ENCODE measurements around the gene PRICKLE3.

PRICKLE3 gene

GRCh38 chrX:49186125-49187027 lies at the start of gene PRICKLE3:
Gene PRICKLE3 (minus strand): TSS chrX:49186373. CDS start chrX:49186297, 76 bp downstream.
- DNase-seq (ENCODE audit: low read depth), result peak; percentile 66

GRCh38 chrX:49233887-49234555 lies 47.8 kb upstream of the PRICKLE3 start:
- DNase-seq (ENCODE audit: low read depth), result no peak

- no peak for DNase-seq (ENCODE audit: low read depth)
These were observed 47.0 kb upstream of the PRICKLE3 start, which contains the start of gene CACNA1F for GRCh38 chrX:49233176-49233575. Gene CACNA1F (minus strand): TSS chrX:49233340. CDS start chrX:49233309, 31 bp downstream.

- DNase-seq (ENCODE audit: low read depth), result no peak
These were observed 46.4 kb upstream of the PRICKLE3 start for GRCh38 chrX:49232525-49232924.

- no peak for DNase-seq (ENCODE audit: low read depth)
These were observed 45.3 kb upstream of the PRICKLE3 start for GRCh38 chrX:49231333-49232000.

- peak; percentile 28 for DNase-seq (ENCODE audit: low read depth)
These were observed 44.5 kb upstream of the PRICKLE3 start for GRCh38 chrX:49230500-49231232.

- no peak for DNase-seq (ENCODE audit: low read depth)
These were observed 42.0 kb upstream of the PRICKLE3 start for GRCh38 chrX:49228185-49228584.

- no peak for DNase-seq (ENCODE audit: low read depth)
These were observed 41.6 kb upstream of the PRICKLE3 start for GRCh38 chrX:49227726-49228125.

GRCh38 chrX:49226946-49227345 lies 40.8 kb upstream of the PRICKLE3 start:
- no peak for DNase-seq (ENCODE audit: low read depth)

GRCh38 chrX:49225858-49226257 lies 39.7 kb upstream of the PRICKLE3 start:
- no peak for DNase-seq (ENCODE audit: low read depth)

- DNase-seq (ENCODE audit: low read depth), result no peak
These were observed 35.7 kb upstream of the PRICKLE3 start for GRCh38 chrX:49221868-49222267.

- no peak for DNase-seq (ENCODE audit: low read depth)
These were observed 33.9 kb upstream of the PRICKLE3 start for GRCh38 chrX:49220100-49220499.

GRCh38 chrX:49214996-49215526 lies 28.9 kb upstream of the PRICKLE3 start:
- DNase-seq (ENCODE audit: low read depth), result no peak

- no peak for DNase-seq (ENCODE audit: low read depth)
These were observed 28.2 kb upstream of the PRICKLE3 start for GRCh38 chrX:49214416-49214815.

GRCh38 chrX:49212861-49213260 lies 26.7 kb upstream of the PRICKLE3 start:
- no peak for DNase-seq (ENCODE audit: low read depth)

GRCh38 chrX:49212209-49212608 lies 26.0 kb upstream of the PRICKLE3 start:
- DNase-seq (ENCODE audit: low read depth), result no peak

GRCh38 chrX:49211074-49211473 lies 24.9 kb upstream of the PRICKLE3 start:
- DNase-seq (ENCODE audit: low read depth), result no peak

- DNase-seq (ENCODE audit: low read depth), result no peak
These were observed 24.2 kb upstream of the PRICKLE3 start for GRCh38 chrX:49210406-49210805.

- DNase-seq (ENCODE audit: low read depth), result no peak
These were observed 23.5 kb upstream of the PRICKLE3 start for GRCh38 chrX:49209434-49210251.

GRCh38 chrX:49208399-49208798 lies 22.2 kb upstream of the PRICKLE3 start:
- no peak for DNase-seq (ENCODE audit: low read depth)

GRCh38 chrX:49206543-49206942 lies 20.4 kb upstream of the PRICKLE3 start:
- DNase-seq (ENCODE audit: low read depth), result no peak
